ENCODE measurements around the gene PAN2. TPM values are rescaled to one million over a fixed set of nuclear protein-coding genes. Genes with fewer than 3 reads are reported as not detected.

Gene PAN2
- total and polyA plus RNA-seq, 10 of the 15 experiments (the other 5 are each of a cell fraction or from before 2014, with no cell fraction given), result 14.4 to 61.8 (median 34.9) TPM

DNA sequence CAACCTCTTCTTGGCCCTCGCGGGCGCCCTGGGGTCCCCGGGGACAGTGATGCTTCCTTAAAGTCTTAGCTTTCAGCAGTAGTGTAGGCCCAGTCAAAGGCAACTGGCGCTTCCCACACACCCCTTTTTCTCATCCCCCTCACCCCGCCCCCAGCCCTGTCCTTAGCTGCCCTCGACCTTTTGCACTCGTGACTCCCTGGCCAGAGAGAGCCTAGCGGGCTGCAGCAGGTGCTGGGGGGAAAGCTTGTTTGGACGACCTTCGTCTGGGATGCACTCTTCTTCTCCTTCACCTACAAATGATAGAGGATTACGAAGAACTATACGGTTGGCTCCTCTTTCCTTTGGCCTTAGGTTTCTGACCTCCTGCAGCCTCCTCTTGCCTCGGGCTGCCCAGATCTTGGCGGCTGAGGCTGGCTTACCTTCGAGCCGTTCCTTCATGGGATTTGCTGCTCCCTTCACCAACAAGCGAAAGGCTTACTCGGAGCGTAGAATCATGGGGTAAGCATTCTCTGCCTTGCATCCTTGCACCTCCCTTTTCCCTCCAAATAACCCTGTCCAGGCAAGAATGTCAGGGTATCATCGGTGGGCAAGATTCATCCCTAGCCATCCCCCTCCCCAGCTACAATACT lies 66.2 kb downstream of the PAN2 start:
- no peaks in the 10 kb centered on the region for H3K9me3 ChIP-seq (replicated peaks; ENCODE audit: control insufficient read depth, insufficient read depth, low read length)
- H3K36me3 ChIP-seq (ENCODE audit: control insufficient read depth in 2 of 2, insufficient read depth in 2 of 2, low read length in 1 of 2), result peaks cover 0 to 2% of the 10 kb centered on the region in 2 experiments; a peak in 1 of 4 replicates
- ChIA-PET RAD21 (ENCODE audit: unreplicated experiment) (interaction anchor here (1.0 to 2.1 kb wide), 4 partner anchors 46 to 196 kb away, joined by 4 to 10 read pairs (median 6); partner anchors contain the start of genes RNF41 and SMARCC2), CTCF (interaction anchor here (0.7 to 4.5 kb wide), 13 partner anchors 8 to 196 kb away, joined by 3 to 25 read pairs (median 5); partner anchors contain the start of genes ANKRD52, CNPY2, RNF41 and STAT2), POLR2A (interaction anchor here (0.5 to 2.0 kb wide), 11 partner anchors 18 to 296 kb away, joined by 3 to 7 read pairs (median 4); partner anchors contain the start of genes RNF41 and ZC3H10), SMC1A (ENCODE audit: uncharacterized antibody, unreplicated experiment) (interaction anchor here (0.6 to 0.7 kb wide), 2 partner anchors 92 to 169 kb away, joined by 3 read pairs; partner anchors contain the start of gene STAT2)
- H3K4me3 ChIP-seq, result peak overlapping the region; percentile 68; the same call in 1 of the 2 replicates
- H2AFZ ChIP-seq (ENCODE audit: control insufficient read depth, low read depth, low read length), result peak overlapping the region; percentile 98
- intact Hi-C loops (cut with micrococcal nuclease; ENCODE audit: unreplicated experiment) (loop anchor here (2.0 to 10.0 kb wide), 2 partner anchors 33 to 197 kb away; partner anchors contain the start of genes CS and SPRYD4), in situ Hi-C loops (cut with MboI) (no loop called here)
- H3K4me1 ChIP-seq (ENCODE audit: control insufficient read depth, insufficient read depth, low read length), result peaks cover 4% of the 10 kb centered on the region
- DNase-seq (ENCODE audit: low read depth, low spot score) (no peak), ATAC-seq (peak; percentile 36), FAIRE-seq (no peak)
- H3K4me2 ChIP-seq (ENCODE audit: control insufficient read depth, insufficient read depth), result peak overlapping the region; percentile 96
- H3K27me3 ChIP-seq (replicated peaks in 1 of 2; ENCODE audit: control insufficient read depth in 2 of 2, insufficient read depth in 2 of 2, low read length in 1 of 2), result no peaks in the 10 kb centered on the region
- no peaks in the 10 kb centered on the region for H3K79me2 ChIP-seq (ENCODE audit: control insufficient read depth, insufficient read depth, low read length)
- TF ChIP-seq HCFC1 (IDR thresholded peaks at IDR 0.05; ENCODE audit: low read length) (no peak), MEF2B (IDR thresholded peaks at IDR 0.05; ENCODE audit: partially characterized antibody, poor library complexity, severe bottlenecking) (peak; percentile 56), RBBP5 (conservative IDR thresholded peaks at IDR 0.05) (no peak), SREBF1 (IDR thresholded peaks at IDR 0.05; ENCODE audit: low read length) (no peak), EZH2 (IDR thresholded peaks at IDR 0.05; ENCODE audit: borderline replicate concordance, control insufficient read depth, low read depth, low read length) (no peak), NR2F1 (conservative IDR thresholded peaks at IDR 0.05) (0 out of 2 replicates have a peak, but pooled peaks have one; percentile 63), RCOR1 (conservative IDR thresholded peaks at IDR 0.05; ENCODE audit: low read depth, low read length) (no peak)
- TF ChIP-seq, protein P1, sequence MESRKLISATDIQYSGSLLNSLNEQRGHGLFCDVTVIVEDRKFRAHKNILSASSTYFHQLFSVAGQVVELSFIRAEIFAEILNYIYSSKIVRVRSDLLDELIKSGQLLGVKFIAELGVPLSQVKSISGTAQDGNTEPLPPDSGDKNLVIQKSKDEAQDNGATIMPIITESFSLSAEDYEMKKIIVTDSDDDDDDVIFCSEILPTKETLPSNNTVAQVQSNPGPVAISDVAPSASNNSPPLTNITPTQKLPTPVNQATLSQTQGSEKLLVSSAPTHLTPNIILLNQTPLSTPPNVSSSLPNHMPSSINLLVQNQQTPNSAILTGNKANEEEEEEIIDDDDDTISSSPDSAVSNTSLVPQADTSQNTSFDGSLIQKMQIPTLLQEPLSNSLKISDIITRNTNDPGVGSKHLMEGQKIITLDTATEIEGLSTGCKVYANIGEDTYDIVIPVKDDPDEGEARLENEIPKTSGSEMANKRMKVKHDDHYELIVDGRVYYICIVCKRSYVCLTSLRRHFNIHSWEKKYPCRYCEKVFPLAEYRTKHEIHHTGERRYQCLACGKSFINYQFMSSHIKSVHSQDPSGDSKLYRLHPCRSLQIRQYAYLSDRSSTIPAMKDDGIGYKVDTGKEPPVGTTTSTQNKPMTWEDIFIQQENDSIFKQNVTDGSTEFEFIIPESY (IDR thresholded peaks at IDR 0.05), result no peak
- H3K9ac ChIP-seq (ENCODE audit: control insufficient read depth, insufficient read depth, low read length), result peak overlapping the region; percentile 52; the same call in 1 of the 2 replicates
- peak overlapping the region; percentile 29; the same call in 1 of the 2 replicates for H3K27ac ChIP-seq (ENCODE audit: control insufficient read depth, insufficient read depth)
- BruUV-seq (replicated peaks), result no TSS peak
- WGBS (ENCODE audit: insufficient coverage, insufficient replicate concordance, low lambda C conversion rate, missing lambda C conversion rate), result 26% methylated on average over 21 of the region's 21 CpGs
- no peaks in the 10 kb centered on the region for H4K20me1 ChIP-seq (ENCODE audit: control insufficient read depth, insufficient read depth)
